GM19452 (cell line): ENCODE results near the gene SSBP3.

ENCODE experiments used
- ATAC-seq: cut with Tn5 transposase; IDR thresholded peaks from one replicate; pipeline ENCODE4 v1.9.1; 2021; ENCODE audit not compliant: unreplicated experiment

SSBP3 gene

GRCh38 chr1:54410359-54410758 is 4.2 kb upstream of the SSBP3 start:
- ATAC-seq: no peak

- peak; percentile 37 for ATAC-seq
Observed at GRCh38 chr1:54409156-54410142, 3.3 kb upstream of the SSBP3 start.

GRCh38 chr1:54408147-54409066 is 2.2 kb upstream of the SSBP3 start:
- no peak for ATAC-seq

- ATAC-seq: peak; percentile 25
Observed at GRCh38 chr1:54407404-54408146, 1.4 kb upstream of the SSBP3 start.

GRCh38 chr1:54407154-54407403 is 885 bp upstream of the SSBP3 start:
- no peak for ATAC-seq

GRCh38 chr1:54405898-54406293 is 298 bp downstream of the SSBP3 start:
- peak; percentile 5 for ATAC-seq

GRCh38 chr1:54404939-54405897 is 976 bp downstream of the SSBP3 start:
- no peak for ATAC-seq

- ATAC-seq: no peak
Observed at GRCh38 chr1:54404263-54404662, 1.9 kb downstream of the SSBP3 start.

- ATAC-seq: no peak
Observed at GRCh38 chr1:54403808-54404261, 2.4 kb downstream of the SSBP3 start.

- no peak for ATAC-seq
Observed at GRCh38 chr1:54403405-54403804, 2.8 kb downstream of the SSBP3 start.

- no peak for ATAC-seq
Observed at GRCh38 chr1:54402896-54403295, 3.3 kb downstream of the SSBP3 start.

- ATAC-seq: no peak
Observed at GRCh38 chr1:54401799-54402198, 4.4 kb downstream of the SSBP3 start.

- no peak for ATAC-seq
Observed at GRCh38 chr1:54400329-54400728, 5.9 kb downstream of the SSBP3 start.

GRCh38 chr1:54399765-54400164 is 6.4 kb downstream of the SSBP3 start:
- ATAC-seq: no peak

- no peak for ATAC-seq
Observed at GRCh38 chr1:54398963-54399528, 7.1 kb downstream of the SSBP3 start.

GRCh38 chr1:54397980-54398379 is 8.2 kb downstream of the SSBP3 start:
- no peak for ATAC-seq

GRCh38 chr1:54397090-54397591 is 9.1 kb downstream of the SSBP3 start:
- no peak for ATAC-seq

GRCh38 chr1:54396261-54396933 is 9.8 kb downstream of the SSBP3 start:
- ATAC-seq: no peak
